H1 (cell line): ENCODE measurements around the gene ADA. TPM values are rescaled to one million over a fixed set of nuclear protein-coding genes. Genes with fewer than 3 reads are reported as not detected.

Experiments
- CHD7 ChIP-seq: fragments of 300-600 bp; sonication (generic); IDR thresholded peaks from 2 replicates; pipeline ENCODE4 v1.7.1; 2012; ENCODE audit warnings: low read length, moderate library complexity, mild to moderate bottlenecking, inconsistent platforms; ENCODE audit not compliant: insufficient replicate concordance
- polyA plus RNA-seq, 7 experiments: library from polyadenylated mRNA; depleted of rRNA in 3 of 7; stranded (reverse) in 5 of 7; unstranded in 2 of 7; fragments of >200 nt in 5 of 7; fragments of 200-250 nt in 2 of 7; gene quantifications; 1 replicate in 5 of 7; 2 replicates in 1 of 7; 4 replicates in 1 of 7; pipeline versions ENCODE4 v1.2.1 to v1.2.3, GENCODE V29; 2011 to 2013; ENCODE audit warnings: missing spikeins in 2 of 7, mixed read lengths in 2 of 7
- total RNA-seq: library from RNA; stranded (reverse); fragmentation: NEBNext Ultra II Directional; extraction: Animal tissue kit (Norgen Biotek cat#: 25700); gene quantifications from 2 replicates; pipeline ENCODE4 v1.2.1, GENCODE V29; 2021

Gene ADA
- total and polyA plus RNA-seq, 2 of the 8 experiments (the other 6 are each of a cell fraction or from before 2014, with no cell fraction given): 19.9 to 32.8 TPM

DNA sequence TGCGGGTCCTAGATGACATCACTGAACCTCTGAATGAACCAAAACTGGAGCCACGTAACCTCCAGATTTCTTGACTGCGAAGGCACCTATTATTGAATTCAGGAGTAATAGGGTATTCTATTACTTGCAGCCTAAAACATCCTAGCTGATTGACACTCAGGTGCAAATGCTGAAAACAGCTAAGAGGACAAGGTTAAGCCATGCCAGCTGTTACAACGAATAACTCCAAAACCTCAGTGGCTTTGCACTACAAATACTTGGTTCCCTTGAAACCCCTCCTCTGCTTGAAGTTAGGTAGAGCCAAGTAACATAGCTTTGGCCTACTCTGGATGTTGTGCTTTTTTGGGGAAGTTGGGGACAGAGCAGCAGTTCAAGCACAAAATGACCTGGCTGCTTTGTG, 42.7 kb upstream of the ADA start (continued):
- no peak for TF ChIP-seq CHD7
